A204.1 (cell line): ENCODE results near the gene CDC42EP1.
"Not testable (repeated sequence)": the region's sequence is repeated elsewhere in the genome, so short reads cannot be mapped to it uniquely, and the experiment has no call there.

Experiments used
- FAIRE-seq: peaks from 2 replicates; lab custom pipeline; 2012; peaks lifted over from hg19 to GRCh38; lab: Jason Lieb, UNC

Gene CDC42EP1, protein sequence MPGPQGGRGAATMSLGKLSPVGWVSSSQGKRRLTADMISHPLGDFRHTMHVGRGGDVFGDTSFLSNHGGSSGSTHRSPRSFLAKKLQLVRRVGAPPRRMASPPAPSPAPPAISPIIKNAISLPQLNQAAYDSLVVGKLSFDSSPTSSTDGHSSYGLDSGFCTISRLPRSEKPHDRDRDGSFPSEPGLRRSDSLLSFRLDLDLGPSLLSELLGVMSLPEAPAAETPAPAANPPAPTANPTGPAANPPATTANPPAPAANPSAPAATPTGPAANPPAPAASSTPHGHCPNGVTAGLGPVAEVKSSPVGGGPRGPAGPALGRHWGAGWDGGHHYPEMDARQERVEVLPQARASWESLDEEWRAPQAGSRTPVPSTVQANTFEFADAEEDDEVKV

GRCh38 chr22:37559901-37560607 lies at the start of gene CDC42EP1:
Gene CDC42EP1 (plus strand): TSS chr22:37560480. CDS start chr22:37566350, 5,870 bp downstream.
- FAIRE-seq: no peak

GRCh38 chr22:37511395-37512104 lies 48.7 kb upstream of the CDC42EP1 start:
- FAIRE-seq: no peak

- no peak for FAIRE-seq
Observed at GRCh38 chr22:37514526-37515051, 45.7 kb upstream of the CDC42EP1 start.

DNA sequence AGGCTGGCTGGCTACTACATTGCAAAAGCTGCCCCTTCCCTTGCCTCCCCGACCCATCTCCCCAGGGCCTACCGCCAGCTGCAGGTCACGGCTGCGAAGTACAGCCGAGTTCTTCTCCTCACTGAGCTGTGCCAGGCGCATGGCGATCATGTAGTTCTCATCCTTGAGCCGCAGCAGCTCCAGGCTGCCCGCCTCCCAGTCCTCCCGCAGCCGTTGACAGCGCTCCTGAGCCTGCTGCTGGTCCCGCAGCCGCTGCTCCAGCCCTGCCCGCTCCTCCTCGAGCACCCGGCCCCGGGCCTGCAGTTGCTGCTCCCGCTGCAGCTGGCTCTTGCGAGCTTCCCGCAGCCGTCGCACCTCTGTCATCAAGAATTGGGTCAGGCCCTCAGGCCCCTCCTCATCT lies 44.4 kb upstream of the CDC42EP1 start:
- no peak for FAIRE-seq

DNA sequence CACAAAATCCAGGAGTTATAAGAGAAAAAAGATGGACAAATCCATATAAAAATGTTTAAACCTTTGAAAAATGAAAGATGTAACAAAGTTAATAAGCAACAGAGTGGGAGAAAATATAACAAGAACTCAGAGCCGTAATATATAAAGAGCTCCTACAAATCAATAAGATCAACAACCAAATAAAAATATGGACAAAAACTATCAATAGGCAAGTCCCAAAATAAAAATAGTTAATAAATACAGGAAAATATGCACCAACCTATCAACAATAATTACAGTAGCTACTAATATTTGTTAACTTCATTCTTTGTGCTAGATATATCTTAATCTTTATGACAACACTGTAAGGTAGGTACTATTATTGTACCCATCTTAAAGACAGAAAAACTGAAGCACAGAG lies 43.8 kb upstream of the CDC42EP1 start:
- no peak for FAIRE-seq

DNA sequence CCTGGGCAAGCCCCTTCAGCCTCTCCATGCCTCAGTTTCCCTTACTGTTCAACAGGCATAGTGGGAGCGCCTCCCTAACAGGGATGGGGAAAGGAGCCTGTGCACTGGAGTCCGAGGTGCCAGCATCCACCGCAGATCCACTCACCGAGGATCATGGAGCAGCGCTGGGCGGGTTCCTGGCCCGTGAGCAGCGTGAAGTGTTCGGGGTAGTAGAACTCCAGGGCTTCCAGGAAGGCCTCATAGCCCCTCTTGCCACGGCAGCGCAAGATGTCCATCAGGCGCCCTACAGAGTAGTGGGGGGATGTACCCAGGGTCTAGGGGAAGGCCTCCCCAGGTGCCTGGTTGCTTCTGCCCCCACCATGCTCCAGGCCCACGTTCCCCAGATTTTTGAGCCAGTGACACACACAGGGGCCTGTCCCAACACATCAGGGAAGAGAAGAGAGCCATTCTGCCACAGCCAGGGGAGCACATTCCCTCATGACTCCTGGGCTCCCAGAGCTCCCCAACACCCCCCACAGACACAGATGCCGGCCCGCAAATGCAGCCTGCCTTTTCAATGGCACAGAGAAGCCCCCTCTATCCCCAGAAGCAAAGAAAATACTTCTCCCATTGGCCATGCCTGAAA lies 42.3 kb upstream of the CDC42EP1 start:
- no peak for FAIRE-seq

DNA sequence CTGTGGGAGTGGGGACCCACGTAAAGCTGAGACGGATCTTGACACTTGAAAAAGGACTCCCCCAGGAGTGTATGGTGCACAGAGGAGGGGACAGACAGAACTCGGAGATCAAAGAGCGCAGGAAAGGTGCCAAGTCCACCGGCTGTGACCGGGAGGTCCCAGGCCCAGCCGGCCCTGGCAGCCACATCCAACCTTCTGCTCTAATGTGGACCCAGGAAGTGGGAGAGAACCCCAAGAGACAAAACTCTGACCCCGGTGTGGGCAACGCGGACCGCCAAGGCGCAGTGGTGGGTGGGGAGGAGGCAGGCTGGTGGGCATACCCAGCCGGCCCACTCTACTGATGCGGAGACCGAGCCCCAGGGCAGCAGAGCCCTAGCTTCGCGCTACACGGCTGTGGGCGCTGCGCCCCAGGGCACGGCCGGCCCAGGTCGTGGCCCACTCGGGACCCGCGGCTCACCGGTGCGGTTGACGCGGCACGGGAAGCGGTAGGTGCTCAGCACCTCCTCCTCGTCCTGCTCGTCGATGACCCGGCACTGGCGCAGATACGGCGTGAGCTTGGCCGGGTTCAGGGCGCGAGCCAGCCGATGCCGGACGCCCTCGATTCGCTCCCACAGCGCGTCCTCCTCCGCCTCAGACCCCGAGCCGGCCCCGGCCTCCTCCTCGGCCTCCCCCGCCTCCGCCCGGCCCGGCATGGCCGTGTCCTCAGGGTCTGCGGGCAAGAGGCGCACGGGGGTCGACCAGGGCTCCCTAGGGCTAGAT lies 41.6 kb upstream of the CDC42EP1 start:
- no peak for FAIRE-seq

DNA sequence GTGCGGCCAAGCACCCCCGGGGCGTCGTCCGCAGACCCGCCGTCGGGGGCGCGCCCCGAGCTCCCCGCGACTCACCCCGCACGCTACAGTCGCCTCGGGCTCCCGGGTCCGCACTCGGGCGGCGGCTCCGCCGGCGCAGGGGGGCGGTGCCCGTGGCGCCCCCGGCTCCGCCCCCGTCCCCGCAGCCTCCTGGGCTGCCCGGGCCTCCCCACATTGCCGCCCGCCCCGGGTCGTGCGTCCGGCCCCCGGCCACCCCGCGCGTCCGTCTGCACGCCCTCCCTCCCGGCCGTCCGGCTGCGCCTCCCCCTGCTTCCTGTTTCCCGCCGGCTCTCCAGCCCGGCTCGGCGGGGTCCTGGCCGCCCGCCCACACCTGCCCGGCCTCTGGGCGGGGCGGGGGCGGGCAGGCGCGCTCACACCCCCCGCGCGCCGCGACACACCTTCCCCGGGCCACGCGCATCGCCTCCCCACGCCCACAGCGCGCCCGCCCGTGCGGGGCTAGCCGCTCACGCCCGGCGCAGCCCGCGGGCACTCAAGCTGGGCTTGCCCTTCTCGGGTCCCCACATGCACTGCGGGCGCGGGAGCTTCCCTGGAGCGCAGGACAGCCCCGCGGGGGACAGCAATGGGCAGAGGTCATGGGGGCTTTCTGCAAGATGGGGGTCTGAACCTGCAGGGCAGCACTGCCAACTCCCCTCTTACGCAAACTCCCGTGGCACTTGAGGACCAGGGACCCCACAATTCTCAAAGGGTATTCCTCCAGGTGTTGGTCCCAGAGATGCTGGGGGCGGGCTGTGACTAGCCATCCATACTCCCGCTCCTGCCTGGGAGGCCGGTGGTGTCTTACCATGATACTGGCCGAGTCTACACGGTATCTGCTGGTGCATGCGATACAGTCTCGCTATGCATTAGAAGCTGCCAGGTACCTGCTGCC lies 40.7 kb upstream of the CDC42EP1 start, which contains the start of gene CARD10:
TSS of gene CARD10 (minus strand) at position 148 of the 928 bp plus-strand sequence. CDS start 215 bp downstream, outside the sequence.
- no peak for FAIRE-seq

DNA sequence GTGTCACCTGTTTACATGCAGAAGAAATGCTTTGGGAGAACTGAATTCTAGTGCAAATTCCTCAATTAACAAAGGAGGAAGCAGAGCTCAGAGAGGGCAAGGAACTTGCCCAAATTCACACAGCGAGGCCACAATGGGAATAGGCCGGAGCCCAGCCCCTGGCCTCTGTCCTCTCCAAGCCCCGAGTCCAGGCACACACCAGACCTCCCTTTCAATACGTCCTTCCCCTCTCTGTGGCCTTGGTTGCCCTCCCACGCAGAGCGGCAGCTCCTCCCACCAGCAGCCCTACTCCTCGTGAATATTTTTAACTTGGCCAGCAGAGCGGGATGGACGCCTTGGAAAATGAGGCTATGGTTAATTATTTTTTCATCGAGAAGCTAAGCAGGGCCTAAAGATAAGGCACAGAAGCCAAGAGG lies 39.5 kb upstream of the CDC42EP1 start:
- no peak for FAIRE-seq

DNA sequence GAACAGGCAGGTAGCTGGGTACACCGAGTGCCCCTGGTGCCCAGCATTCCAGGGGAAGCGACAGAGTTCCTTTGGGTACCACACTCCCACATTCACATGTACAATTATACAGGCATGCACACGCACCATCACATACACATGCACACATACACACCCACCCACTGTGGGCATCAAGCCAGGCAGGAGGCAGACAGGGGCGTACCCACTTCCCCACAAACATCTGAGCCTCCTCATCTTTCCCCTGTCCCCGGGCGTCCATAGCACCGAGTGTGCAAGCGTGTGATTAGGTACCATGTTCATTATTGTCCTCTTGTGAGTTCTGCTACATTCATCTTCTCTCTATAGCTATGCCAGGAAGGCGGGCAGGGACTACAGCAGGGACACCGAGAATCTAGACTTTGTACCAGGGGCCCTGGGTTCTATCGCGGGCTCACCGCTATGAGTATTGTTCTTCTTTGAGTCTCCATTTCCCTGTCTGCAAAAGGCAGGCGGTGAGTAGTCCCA lies 39.0 kb upstream of the CDC42EP1 start:
- no peak for FAIRE-seq

DNA sequence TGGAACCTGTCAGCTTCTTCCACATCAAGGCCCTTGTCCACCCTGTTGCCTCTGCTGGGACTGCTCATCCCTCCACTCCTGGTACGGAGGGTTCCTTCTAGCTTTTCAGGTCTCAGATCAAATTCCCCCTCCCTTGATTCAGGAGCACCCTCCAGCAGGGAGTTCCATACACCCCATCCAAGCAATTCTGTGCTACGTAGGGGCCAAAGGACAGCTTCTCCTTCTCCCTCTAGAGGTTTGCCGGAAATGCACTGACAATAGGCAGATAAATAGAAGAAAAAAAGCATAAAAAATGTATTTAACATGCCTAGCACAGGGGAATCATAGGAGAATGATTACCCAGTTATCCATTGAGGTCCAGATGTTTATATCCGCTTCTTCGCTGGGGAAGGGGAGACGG lies 37.8 kb upstream of the CDC42EP1 start:
- no peak for FAIRE-seq

DNA sequence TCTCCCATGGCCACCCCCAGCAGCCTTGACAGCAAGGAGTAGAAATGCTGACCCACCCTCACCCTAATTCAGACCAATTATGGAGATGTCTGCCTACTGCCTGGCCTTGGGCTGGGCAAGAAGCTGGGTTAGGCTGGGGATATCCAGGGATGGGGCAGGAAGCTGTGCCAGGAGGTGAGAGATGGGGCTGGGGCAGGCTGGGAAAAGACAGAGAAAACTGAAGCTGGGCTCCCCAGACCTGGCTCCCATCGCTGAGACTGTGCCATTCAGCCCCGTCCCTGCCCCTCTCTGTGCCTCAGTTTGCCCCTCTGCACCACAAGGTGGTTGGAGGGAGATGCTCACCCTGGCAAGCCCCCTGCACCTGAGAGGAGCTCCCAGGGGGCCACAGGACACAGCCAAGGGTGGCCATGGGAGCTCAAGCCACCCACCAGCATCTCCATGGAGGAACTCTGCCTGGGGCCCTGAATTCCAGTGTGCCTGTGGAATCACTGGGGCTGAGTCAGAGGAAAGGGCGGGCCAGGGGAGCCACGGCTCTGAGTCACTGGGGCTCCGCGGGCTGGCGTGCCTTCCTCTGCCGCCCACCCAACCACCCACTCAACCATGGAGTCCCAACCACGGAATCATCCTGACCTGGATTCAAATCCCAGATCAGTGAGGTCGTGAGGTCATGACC lies 35.1 kb upstream of the CDC42EP1 start:
- no peak for FAIRE-seq

DNA sequence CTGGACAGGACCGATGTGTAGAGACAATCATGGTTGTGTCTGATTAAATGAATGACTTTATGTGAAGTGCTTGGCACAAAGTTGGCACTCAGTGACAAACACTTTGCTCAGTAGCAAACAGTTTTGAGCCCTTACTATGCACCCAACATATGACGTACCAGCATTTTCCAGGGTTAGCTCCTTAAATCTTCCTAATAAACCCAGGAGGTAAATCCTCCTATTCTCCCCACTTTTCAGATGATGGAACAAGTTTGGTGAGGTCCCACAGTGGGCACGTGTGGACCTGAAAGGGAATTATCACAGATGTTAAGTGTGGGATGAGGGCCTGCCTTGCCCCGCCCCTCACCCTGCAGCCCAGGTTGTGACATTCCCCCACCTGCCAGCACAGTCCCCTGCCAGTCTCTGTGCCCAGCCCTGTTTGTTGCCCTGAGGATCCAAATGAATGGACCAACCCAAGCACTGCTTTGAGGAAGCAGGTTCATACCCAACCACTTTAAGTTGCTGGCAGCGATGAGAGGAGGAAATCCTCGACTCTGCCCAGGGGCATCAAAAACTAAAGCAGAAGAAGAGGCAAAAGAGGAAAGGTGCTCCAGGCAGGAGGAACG lies 34.4 kb upstream of the CDC42EP1 start:
- FAIRE-seq: no peak

- FAIRE-seq: no peak
Observed at GRCh38 chr22:37526376-37526775, 33.9 kb upstream of the CDC42EP1 start.

GRCh38 chr22:37527081-37527752 lies 33.1 kb upstream of the CDC42EP1 start:
- FAIRE-seq: not testable (repeated sequence)

DNA sequence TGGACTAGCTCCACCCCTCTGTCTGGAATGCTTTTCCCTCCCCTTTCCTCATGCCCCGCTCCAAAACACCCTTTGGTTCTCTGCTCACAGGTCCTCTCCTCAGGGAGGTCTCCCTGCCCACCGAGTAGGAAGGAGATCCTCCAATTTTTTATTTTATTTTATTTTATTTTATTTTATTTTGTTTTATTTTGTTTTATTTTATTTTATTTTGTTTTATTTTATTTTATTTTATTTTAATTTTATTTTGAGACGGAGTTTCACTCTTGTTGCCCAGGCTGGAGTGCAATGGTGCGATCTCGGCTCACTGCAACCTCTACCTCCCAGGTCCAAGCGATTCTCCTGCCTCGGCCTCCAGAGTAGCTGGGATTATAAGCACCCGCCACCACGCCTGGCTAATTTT lies 32.3 kb upstream of the CDC42EP1 start:
- not testable (repeated sequence) for FAIRE-seq

DNA sequence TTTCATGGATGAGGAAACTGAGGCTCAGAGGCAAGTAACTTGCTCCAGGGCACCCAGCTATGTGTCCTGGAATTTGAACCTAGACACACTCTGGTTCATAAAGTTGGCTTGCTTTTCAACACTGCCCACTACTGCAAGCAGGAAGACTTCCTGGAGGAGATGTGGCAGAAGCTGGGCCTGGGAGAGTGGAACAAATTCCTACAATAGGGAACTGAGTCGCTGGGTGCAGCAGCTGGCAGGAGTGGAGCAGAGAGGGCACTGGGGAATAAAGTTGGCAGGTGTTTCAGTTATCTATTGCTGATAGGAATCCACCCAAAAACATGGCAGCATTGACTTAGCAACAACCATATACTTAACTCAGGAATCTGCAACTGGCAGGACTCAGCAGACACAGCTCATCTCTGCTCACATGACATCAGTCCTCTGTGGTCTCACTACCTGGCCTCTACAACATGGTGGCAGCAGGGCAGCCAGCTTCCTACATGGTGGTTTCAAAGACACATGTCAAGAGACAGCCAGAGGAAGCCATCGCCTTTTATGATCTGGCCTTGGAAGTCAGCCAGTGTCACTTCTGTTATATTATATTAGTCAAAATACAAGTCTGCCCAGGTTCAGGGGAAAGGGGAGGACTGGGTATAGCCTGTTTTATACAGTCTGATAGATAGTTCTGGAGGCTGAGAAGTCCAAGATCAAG lies 30.5 kb upstream of the CDC42EP1 start:
- no peak for FAIRE-seq

DNA sequence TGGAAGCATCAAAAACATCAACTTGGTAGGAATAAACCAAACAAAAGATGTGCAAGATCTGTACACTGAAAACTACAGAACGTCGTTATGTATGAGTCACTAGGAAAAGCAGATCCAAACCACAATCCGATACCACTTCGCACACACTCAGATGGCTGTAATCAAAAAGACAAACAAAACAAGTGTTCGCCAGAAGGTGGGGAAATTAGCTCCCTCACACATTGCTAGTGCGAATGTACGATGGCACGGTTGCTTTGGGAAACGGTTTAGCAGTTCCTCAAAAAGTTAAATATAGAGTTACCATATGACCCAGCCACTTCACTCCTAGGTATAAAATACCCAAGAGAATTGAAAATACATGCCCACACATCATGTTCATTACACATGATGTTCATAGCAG lies 26.3 kb upstream of the CDC42EP1 start:
- FAIRE-seq: no peak
